ENCODE measurements around the gene LEMD3.

The LEMD3 gene

DNA sequence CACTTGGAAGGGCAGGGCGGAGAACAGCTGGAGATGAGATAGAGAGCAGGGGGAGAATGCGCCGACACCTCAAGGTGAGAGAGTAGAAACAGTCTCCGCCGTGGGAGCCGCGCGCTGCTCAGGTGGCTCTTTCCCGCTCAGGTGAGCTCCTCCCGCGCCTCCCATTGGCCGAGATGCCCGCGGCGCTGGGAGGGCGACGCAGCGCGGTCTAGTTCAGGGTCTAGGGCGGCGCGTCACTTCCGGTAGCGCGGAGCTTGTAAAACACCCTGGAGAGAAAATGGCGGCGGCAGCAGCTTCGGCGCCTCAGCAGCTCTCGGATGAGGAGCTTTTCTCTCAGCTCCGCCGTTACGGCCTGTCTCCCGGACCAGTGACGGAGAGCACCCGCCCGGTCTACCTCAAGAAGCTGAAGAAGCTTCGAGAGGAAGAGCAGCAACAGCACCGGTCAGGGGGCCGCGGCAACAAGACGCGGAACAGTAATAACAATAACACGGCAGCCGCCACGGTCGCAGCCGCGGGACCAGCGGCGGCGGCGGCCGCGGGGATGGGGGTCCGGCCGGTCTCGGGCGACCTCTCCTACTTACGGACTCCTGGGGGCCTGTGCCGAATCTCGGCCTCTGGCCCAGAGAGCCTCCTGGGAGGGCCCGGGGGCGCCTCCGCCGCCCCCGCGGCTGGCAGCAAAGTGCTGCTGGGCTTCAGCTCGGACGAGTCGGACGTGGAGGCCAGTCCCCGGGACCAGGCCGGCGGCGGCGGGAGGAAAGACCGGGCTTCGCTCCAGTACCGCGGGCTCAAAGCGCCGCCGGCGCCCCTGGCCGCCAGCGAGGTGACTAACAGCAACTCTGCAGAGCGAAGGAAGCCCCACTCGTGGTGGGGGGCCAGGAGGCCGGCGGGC, at the start of gene LEMD3:
LEMD3 (plus strand) TSS at position 264 of the 889 bp plus-strand sequence; CDS start at position 278, 14 bp downstream.
- DNase-seq, result peak; percentile 95

DNA sequence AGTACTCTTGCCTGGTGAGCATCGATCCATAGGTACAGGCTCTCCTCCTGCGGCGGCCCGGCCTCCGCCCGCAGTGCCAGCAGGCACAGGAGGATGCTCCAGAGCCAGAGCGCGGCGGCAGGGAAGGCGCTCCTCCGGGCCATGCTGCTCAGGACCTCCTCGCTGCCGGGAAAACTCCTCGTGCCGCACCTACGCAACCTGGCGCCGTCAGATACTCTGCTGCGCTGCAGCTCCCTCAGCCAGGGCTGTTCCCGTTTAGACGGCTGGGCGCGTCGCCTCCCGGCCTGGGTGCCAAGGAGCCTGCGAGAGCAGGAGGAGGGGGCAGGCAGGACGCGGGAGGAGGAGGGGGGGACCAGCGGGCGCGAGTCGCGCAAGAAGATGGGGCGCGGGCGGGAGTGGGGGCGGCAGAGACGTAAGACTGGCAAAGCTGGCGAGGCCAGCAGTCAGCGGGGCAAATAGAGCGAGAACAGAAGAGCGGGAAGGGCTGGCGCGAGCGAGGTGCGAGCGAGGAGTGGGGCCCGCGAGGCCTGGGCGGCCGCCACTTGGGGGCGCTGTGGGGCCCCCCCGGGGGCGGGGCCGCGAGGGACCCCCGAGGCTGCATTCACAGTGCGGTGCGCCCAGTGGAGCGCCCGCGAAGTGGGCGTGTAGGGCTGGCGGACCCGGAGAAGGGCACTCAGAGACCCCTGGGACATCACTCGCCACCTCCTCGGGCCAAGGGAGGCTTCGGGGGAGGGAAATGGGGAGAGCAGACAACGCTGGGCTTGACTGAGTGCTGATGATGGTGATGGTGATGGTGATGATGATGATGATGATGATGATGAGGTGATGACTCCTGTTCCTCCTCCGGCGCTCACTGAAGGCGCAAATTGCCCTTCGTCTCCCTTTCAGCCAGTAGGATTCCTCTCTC, 48.1 kb upstream of the LEMD3 start, which contains the start of gene WIF1:
WIF1 (minus strand) TSS at position 257 of the 907 bp plus-strand sequence; CDS start at position 143, 114 bp downstream.
- DNase-seq, result peak; percentile 66

GRCh38 chr12:65121956-65122469, 47.4 kb upstream of the LEMD3 start:
- DNase-seq, result no peak

GRCh38 chr12:65122703-65123102, 46.7 kb upstream of the LEMD3 start:
- peak; percentile 63 for DNase-seq

DNA sequence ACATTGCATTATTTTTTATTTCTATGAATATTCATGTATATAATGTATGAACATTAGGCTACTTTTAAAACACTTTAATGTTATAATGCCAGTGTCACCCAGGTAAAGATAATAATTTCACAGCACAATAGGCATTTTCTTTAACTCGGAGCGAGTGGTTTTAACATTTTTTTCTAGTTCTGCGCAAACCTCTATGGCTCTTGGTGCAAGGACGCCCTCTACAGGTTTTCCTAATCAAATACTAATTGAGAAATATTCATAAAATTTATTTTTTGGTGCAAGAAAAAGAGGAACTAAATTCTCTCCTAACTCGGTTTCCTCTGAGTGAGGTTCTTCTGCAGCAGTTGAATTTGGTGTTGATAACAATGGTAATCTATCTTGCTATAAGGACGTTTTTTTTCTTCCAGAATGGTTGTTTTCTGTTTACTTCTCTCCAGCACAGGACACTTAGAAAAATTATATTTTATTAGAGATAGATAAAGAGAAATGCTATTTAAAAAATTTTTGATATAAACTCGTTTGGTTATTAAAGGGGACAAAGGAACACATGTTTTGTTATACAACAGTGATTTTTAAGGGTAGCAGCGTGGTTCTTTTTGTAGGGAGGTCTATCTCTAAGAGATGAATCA, 45.8 kb upstream of the LEMD3 start:
- peak; percentile 49 for DNase-seq

GRCh38 chr12:65125247-65125646, 44.1 kb upstream of the LEMD3 start:
- no peak for DNase-seq

DNA sequence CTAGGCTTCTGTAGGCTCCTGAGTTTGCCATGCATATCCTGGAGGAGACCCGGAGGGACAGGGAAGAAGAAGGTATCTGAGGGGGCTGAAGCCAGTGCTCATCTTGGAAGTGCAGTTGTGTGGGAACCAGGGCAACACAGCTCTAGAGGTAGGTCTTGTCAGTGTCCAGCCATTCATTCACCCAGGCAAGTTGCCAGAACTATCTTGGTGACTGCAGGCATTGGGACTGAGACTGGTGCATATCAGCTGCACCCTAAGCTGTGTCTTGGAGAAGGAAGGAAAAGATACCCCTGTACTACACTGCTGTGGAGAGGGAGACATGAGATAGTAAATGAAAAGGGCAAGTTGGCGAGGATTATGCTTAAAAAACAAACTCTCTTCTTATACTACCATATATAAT, 43.4 kb upstream of the LEMD3 start:
- no peak for DNase-seq

DNA sequence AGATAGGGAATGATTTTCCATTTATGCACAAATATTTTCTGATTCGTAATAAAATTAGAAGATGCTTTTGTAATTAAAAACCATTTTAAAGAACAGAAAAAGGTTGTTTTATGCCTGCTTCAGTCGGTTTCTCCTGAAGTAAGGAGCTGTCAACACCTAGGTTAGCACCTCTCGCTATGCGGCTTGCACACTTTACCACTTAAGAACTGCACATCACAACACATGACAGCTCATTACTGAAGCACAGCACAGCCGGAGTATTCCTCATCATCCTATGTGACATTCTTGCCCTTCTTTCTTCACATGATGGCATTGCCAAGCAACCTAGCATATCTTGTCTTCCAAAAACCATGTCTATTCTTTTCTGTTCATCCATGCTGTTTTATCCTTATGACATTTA, 42.9 kb upstream of the LEMD3 start:
- DNase-seq, result no peak

DNA sequence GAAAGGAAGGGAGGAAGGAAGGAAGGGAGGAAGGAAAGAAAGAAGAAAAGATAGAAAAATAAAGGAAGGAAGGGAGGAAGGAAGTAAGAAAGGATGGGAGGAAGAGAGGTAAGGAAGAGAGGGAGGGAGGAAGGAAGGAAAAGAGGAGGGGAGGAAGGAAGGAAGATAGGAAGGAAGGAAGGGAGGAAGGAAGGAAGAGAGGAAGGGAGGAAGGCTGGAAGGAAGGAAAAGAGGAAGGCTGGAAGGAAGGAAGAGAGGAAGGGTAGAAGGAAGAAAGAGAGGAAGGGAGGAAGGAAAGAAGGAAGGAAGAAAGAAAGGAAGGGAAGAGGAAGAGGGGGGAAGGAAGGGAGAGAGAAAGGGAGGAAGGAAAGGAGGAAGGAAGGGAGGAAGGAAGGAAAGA, 35.5 kb upstream of the LEMD3 start:
- no peak for DNase-seq

DNA sequence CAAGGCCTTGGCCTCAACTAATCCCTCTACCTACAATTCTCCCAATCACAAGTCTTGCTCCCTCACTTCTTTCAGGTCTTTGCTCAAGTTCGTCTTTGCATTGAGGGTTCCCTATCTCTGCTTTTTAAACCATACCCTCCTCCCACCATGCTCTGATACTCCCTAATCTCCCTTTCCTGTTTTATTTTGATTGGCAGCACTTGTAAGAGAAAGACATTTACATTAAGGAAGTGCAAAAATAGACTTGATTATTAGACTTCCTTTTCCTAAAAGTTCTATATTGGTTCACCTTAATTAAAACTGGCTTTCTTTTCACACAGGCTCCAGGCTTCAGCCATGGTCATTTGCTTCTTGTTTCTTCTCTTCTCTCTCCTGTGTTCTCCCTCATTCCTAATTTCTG, 30.0 kb upstream of the LEMD3 start:
- DNase-seq, result no peak

- no peak for DNase-seq
Measured at GRCh38 chr12:65140738-65141137, 28.6 kb upstream of the LEMD3 start.

GRCh38 chr12:65147312-65147905, 22.0 kb upstream of the LEMD3 start:
- no peak for DNase-seq

- DNase-seq, result no peak
Measured at GRCh38 chr12:65152012-65152411, 17.4 kb upstream of the LEMD3 start.

DNA sequence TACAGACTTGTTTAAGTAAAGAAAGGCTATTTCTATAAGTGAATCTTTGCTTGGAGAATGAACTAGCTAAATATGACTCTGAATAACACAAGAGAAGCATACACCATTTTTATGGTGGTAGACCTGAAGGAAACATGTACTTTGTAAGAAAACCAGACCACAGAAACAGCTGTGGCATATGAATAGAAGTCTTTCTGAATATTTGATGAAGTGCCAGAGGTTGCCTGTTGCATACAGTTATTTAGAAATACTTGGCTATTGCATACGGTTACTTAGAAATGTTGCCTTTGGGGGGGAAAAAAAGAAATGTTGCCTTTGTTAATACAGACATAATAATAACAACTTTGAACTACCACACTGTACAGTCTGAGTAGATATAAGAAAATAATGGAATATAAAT, 16.8 kb upstream of the LEMD3 start:
- no peak for DNase-seq

DNA sequence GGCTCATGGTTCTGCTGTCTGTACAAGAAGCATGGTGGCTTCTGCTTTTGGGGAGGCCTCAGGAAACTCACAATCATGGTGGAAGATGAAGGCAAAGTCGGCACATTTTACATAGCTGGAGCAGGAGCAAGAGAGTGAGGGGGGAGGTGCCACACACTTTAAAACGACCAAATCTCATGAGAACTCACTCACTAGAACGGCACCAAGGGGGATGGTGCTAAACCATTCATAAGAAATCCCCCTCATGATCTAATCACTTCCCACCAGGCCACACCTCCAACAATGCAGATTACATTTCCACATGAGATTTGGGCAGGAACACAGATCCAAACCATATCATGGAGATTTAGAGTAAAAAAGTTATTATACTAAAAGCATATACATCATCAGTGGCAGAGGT, 13.6 kb upstream of the LEMD3 start:
- no peak for DNase-seq

GRCh38 chr12:65156366-65156841, 13.0 kb upstream of the LEMD3 start:
- DNase-seq, result peak; percentile 8

- no peak for DNase-seq
Measured at GRCh38 chr12:65157091-65157490, 12.3 kb upstream of the LEMD3 start.

DNA sequence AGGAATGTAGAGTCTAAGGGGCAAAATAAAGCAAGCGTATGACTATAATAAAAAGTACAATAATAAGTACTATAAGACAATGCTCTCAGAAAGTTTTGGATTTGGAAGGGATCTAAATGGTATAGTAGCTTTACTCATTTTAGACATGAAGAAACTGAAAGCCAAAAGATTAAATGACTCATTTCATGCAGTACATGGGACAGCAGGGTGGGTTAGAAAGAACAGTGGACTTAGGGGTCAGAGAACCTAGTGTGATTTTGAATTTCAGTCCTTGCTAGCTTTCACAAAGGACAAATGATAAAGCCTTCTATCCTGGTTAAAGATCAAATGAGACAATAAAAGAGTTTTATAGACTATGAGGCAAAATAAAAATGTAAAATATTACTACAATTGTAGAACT, 6.8 kb upstream of the LEMD3 start:
- DNase-seq, result no peak

- no peak for DNase-seq
Measured at GRCh38 chr12:65164244-65164643, 5.1 kb upstream of the LEMD3 start.

GRCh38 chr12:65164774-65165173, 4.6 kb upstream of the LEMD3 start:
- no peak for DNase-seq

DNA sequence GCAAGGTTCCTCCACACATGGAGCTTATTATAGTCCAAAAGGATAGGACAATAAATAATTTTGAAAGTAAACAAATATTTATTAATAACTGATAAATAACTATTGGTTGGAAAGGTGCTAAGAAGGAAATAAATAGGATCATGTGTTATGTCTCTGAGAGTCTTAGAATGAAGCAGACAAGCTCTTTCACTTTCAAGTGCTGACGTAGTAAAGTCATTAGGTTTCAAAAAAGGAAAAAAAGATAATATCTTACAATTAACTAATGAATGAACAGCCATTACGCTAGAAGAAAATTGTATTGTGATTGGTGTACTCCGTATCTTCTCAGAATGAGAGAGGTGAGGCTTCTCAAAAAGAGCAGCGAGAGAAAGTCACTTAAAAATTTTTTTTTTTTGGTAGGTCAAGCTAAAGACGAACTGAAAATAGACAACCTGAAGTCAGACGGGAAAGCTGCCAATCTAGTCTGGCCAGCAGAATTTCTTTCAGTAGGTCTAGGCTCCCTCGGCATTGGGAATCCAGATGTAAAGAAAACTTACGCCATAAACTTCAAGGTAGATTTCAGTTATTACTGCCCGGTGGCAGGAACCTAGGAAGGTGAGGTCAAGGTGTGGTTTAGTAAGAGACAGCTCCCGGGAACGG, 583 bp upstream of the LEMD3 start:
- DNase-seq, result no peak
